OCI-LY1 (cell line): ENCODE measurements around the gene LRIT2.

ENCODE experiments used
- CTCF ChIP-seq: fragments of 200-600 bp; sonication (generic), shearing (Covaris generic); IDR thresholded peaks from 2 replicates; pipeline ENCODE4 v1.5.1; 2017; ENCODE audit warnings: mild to moderate bottlenecking, antibody characterized with exemption, low read length, moderate library complexity, mixed read lengths
- EZH2 ChIP-seq: fragments of 200-600 bp; sonication (generic), shearing (Covaris generic); IDR thresholded peaks from 2 replicates; pipeline ENCODE4 v1.8.0; 2017; ENCODE audit warnings: borderline replicate concordance, mixed run types, mild to moderate bottlenecking, antibody characterized with exemption, low read length, moderate library complexity, mixed read lengths

GRCh38 chr10:84196083-84196482, 29.3 kb downstream of the LRIT2 start:
- TF ChIP-seq CTCF (no peak), EZH2 (no peak)
